IPS DF 19.7 (cell line): ENCODE measurements around the gene INSIG1.

Source experiments
- DNase-seq: peaks from one replicate; pipeline ENCODE4 v3.0.0-alpha.2; 2013; ENCODE audit warnings: low read depth, low spot score

INSIG1 gene

GRCh38 chr7:155349601-155350331 is 52.1 kb downstream of the INSIG1 start:
- no peak for DNase-seq

- DNase-seq: no peak
Measured at GRCh38 chr7:155351120-155351870, 53.6 kb downstream of the INSIG1 start.

DNA sequence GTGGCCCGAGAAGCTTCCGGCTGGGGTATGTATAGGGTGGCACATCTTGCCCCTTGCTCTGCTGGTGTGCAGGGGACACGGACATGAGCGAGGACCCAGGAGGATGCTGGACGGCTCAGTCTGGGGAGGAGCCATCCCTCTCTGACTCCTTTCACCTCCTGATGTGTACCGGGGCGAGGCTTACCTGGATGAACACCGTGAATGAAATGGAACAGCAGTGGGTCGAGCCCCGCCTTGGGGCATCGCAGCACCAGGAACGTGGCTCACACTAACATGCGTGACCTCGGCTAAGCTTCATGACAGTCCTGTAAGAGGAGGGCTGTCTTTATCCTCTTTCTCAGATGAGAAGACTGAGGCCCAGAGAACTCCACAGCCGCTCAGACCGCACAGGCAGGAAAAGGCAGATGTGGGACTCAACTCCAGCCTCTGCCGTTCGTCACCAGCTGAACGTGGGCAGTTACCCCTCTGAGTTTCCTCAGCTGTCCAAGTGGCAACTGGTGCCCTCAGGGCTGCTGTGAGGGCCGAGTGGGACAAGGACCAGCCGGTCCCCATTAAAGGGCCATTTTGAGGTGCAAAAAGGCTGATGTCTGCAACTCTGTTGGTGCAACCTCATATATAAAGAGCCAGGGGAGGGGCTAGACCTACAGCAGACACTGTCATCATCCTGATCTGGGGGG is 54.5 kb downstream of the INSIG1 start:
- no peak for DNase-seq

GRCh38 chr7:155352753-155353115 is 55.1 kb downstream of the INSIG1 start:
- DNase-seq: no peak

DNA sequence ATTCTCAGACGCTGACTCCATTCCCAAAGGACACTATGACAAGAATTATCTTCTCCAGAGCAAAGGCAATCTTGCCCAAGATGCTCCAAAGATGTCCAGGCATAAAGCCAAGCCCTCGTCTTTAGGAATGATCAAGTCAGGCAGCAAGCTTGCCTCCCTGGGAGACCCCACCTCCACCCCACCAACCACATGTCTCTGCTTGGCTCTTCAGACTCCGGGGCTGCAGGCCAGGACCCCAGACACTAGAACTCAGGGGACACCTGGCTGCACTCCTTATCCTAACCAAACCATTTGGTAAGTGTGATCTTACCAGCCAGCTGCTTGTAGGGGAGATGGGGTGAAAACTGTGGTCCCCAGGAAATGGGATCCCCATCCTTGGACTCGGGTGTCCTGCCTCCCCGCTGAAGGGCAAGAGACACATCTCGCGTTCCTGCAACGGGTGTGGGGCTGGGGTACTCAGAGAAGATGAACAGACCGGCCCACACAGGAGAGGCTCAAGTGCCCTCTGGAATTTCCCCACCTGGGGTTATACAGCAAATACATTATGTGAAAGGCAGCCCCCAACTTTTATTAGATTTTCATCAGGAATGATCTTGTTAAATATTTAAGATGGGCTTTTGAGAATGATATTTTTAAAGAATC is 55.7 kb downstream of the INSIG1 start:
- no peak for DNase-seq

DNA sequence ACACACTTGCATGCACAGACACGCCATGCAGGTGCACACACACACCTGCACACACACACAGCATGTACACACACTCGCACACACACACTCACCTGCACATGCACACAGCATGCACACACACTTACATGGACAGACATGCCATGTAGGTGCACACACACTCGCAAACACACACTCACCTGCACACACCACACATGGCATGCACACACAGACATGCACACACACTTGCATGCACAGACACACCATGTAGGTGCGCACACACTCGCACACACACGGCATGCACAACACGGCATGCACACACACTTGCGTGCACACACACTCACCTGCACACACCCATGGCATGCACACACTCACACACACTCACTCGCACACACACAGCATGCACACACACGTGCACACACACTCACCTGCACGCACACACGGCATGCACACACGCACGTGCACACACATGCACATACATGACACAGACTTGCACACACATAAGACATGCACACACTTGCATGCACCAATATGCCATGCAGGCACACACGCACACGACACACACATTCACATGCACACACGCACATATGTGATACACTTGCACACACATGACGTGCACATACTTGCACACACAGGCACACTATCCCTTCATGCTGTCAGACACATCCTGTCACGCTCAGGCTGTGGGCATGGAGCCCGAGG is 56.8 kb downstream of the INSIG1 start:
- no peak for DNase-seq

DNA sequence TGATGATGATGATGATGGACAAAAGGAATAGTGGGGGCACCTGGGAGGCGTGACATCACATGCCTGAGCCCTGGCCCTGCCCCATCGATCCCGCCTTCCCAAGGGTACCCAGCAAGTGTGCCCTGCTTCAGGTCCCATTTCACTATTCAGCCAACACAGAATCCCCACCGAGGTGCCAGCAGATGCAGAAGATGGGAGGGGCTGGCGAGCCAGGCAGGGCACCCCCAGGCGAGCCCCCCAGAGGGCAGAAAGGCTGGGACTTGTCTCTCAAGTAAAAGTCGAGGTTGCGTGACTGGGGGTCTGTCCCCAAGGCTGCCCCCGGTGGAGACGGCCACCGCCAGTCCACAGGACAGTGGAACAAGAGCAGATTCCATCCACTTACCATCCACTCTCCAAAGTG is 57.5 kb downstream of the INSIG1 start:
- no peak for DNase-seq

DNA sequence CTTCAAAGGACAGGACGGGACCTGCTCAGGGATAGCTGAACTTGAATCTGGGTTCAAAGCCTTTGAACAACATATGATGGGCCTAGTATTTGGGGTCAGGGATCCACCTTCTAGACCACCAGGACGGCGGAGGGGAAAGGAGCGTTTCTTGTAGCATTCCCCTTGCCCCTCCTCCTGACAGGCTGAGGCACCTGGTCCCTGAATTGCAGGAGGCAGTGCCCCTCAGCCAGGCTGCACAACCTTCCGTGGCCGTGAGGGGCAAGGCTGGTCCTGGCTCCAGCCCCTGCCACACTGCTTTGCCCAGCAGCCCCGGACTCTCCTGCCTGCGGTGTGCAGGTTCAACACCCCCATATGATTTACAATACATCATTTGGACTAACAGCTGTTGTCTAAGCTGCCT is 58.1 kb downstream of the INSIG1 start:
- DNase-seq: no peak

- no peak for DNase-seq
Measured at GRCh38 chr7:155356323-155357105, 58.8 kb downstream of the INSIG1 start.

GRCh38 chr7:155357573-155358041 is 59.9 kb downstream of the INSIG1 start:
- no peak for DNase-seq

GRCh38 chr7:155358066-155358947 is 60.6 kb downstream of the INSIG1 start:
- DNase-seq: no peak

DNA sequence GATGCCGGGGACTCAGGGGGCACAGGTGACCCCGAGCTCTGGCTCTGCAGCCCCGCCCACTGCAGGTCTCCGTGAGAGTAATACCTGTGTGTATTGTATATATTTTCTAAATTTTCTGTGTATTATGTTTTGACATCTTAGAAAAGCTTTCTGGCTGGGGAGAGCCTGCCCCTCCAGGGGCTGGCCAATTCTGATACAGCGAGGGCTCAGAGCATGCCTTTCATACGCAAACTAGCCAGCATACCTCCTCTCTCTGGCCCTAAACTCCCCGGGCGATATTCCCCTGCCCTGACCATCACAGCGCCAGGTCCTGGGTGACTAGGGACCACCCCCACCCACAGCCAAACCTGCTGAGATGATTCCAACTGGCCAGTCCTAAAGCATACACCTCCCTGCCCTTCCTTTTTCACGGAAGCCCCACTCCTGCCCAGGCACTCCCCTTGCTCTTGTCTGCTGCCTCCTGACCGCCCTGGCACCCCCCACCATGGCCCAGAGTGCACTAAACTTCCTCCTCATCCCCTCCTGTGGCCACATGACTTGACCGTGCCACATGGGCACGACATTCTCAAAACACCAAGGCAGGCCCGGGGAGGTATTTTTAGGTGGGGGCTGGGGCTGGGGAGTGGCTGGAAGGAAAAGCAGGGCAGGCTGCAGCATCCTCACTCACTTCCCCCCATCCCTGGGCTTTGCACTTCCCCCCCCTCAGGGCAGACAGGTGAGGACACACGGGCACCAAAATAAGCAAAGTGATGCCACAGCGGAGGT is 61.5 kb downstream of the INSIG1 start:
- no peak for DNase-seq
